SK-N-SH (cell line): ENCODE measurements around the gene IL16. TPM values are rescaled to one million over a fixed set of nuclear protein-coding genes. Genes with fewer than 3 reads are reported as not detected.

Experiments
- CTCF ChIA-PET: fragments of 300-600, 350-600 bp; formaldehyde crosslinking; extraction: SDS; loops from one replicate; lab custom pipeline; 2021; lab: Yijun Ruan, JAX
- POLR2A ChIA-PET: fragments of 350-600 bp; sonication (Branson Sonifier 250); formaldehyde crosslinking; extraction: SDS; loops from one replicate; lab custom pipeline; 2020; ENCODE audit warnings: antibody characterized with exemption, inconsistent platforms; lab: Yijun Ruan, JAX
- DNase-seq: peaks from one replicate; pipeline ENCODE4 v3.0.0; 2012
- H2AFZ ChIP-seq: fragments of 200-600 bp; sonication (generic); 2 replicates; pipeline ENCODE4 v1.8.1; 2016; ENCODE audit warnings: antibody characterized with exemption, mild to moderate bottlenecking, low read depth
- H3F3A ChIP-seq: fragments of 200-600 bp; sonication (generic); replicated peaks from 2 replicates; pipeline ENCODE3; 2016; ENCODE audit warnings: antibody characterized with exemption, mild to moderate bottlenecking; ENCODE audit not compliant: insufficient read depth
- H3K27ac ChIP-seq, 2 experiments: fragments of 200-500 bp in 1 of 2; fragments of 200-600 bp in 1 of 2; sonication (Bioruptor generic) in 1 of 2; sonication (generic), shearing (Covaris generic) in 1 of 2; 2 replicates each; pipeline versions ENCODE4 v1.5.1 to v1.6.1; 2014 to 2016; ENCODE audit warnings: low read depth in 2 of 2, inconsistent platforms in 1 of 2, low read length in 1 of 2, mild to moderate bottlenecking in 1 of 2, mixed read lengths in 1 of 2
- H3K27me3 ChIP-seq: fragments of 200-600 bp; sonication (generic), shearing (Covaris generic); 2 replicates; pipeline ENCODE4 v1.6.1; 2016; ENCODE audit warnings: mixed run types; ENCODE audit not compliant: insufficient read depth
- H3K36me3 ChIP-seq, 2 experiments: fragments of 200-500 bp in 1 of 2; fragments of 200-600 bp in 1 of 2; sonication (Bioruptor generic) in 1 of 2; sonication (generic) in 1 of 2; replicated peaks in 1 of 2; 2 replicates each; pipeline versions ENCODE3 to v1.5.1; 2014 to 2016; ENCODE audit warnings: low read length in 1 of 2, mild to moderate bottlenecking in 1 of 2; ENCODE audit not compliant: insufficient read depth in 2 of 2, control insufficient read depth in 1 of 2
- H3K4me1 ChIP-seq, 2 experiments: fragments of 200-500 bp in 1 of 2; fragments of 200-600 bp in 1 of 2; sonication (Bioruptor generic) in 1 of 2; sonication (generic), shearing (Covaris generic) in 1 of 2; 2 replicates each; pipeline versions ENCODE4 v1.5.1 to v1.6.1; 2014 to 2016; ENCODE audit warnings: low read depth in 1 of 2, low read length in 1 of 2, mixed run types in 1 of 2; ENCODE audit not compliant: insufficient read depth in 2 of 2, control insufficient read depth in 1 of 2
- H3K4me2 ChIP-seq: fragments of 200-600 bp; sonication (generic), shearing (Covaris generic); 2 replicates; pipeline ENCODE4 v1.6.1; 2017; ENCODE audit warnings: mixed run types
- H3K4me3 ChIP-seq, 2 experiments: fragments of 200-500 bp in 1 of 2; fragments of 200-600 bp in 1 of 2; sonication (Bioruptor generic) in 1 of 2; sonication (generic), shearing (Covaris generic) in 1 of 2; 2 replicates each; pipeline versions ENCODE4 v1.5.1 to v1.8.1; 2014 to 2016; ENCODE audit warnings: low read depth in 2 of 2, inconsistent platforms in 1 of 2, low read length in 1 of 2, mild to moderate bottlenecking in 1 of 2, mixed read lengths in 1 of 2, moderate library complexity in 1 of 2
- H3K79me2 ChIP-seq: fragments of 200-600 bp; sonication (generic); 2 replicates; pipeline ENCODE4 v1.8.1; 2017; ENCODE audit warnings: mild to moderate bottlenecking; ENCODE audit not compliant: insufficient read depth
- H3K9ac ChIP-seq: fragments of 200-600 bp; sonication (generic); 2 replicates; pipeline ENCODE4 v1.6.1; 2017; ENCODE audit warnings: mixed run types
- H3K9me2 ChIP-seq: fragments of 200-600 bp; sonication (generic); 2 replicates; pipeline ENCODE4 v1.6.1; 2017; ENCODE audit warnings: mixed run types
- H3K9me3 ChIP-seq: fragments of 200-600 bp; sonication (generic); 2 replicates; pipeline ENCODE4 v1.6.1; 2017; ENCODE audit warnings: mixed run types, mild to moderate bottlenecking, moderate library complexity
- H4K20me1 ChIP-seq: fragments of 200-600 bp; sonication (generic); 2 replicates; pipeline ENCODE4 v1.6.1; 2017; ENCODE audit warnings: mild to moderate bottlenecking, mixed run types; ENCODE audit not compliant: insufficient read depth
- CHD2 ChIP-seq: fragments of 150-350 bp; IDR thresholded peaks from 2 replicates; pipeline ENCODE4 v1.6.1; 2018; ENCODE audit warnings: low read length; ENCODE audit not compliant: partially characterized antibody
- EP300 ChIP-seq, 2 experiments: IDR thresholded peaks; 2 replicates each; pipeline versions ENCODE4 v1.4.0 to v1.6.1; 2012; ENCODE audit warnings: borderline replicate concordance in 1 of 2, low read depth in 1 of 2, low read length in 1 of 2
- EZH2phosphoT487 ChIP-seq: fragments of 200-600 bp; sonication (generic); IDR thresholded peaks from 2 replicates; pipeline ENCODE4 v1.6.1; 2017; ENCODE audit warnings: low read depth, mixed run types, mild to moderate bottlenecking, antibody characterized with exemption, moderate library complexity, borderline replicate concordance
- FOSL2 ChIP-seq: IDR thresholded peaks from 2 replicates; pipeline ENCODE4 v1.4.0; 2012; ENCODE audit warnings: low read depth, mild to moderate bottlenecking, moderate library complexity, borderline replicate concordance
- MEF2A ChIP-seq: IDR thresholded peaks from 2 replicates; pipeline ENCODE4 v1.4.0; 2012; ENCODE audit warnings: low read depth, borderline replicate concordance
- NRF1 ChIP-seq: IDR thresholded peaks from 2 replicates; pipeline ENCODE4 v1.6.1; 2012; ENCODE audit warnings: low read depth, mild to moderate bottlenecking, low read length
- SMC3 ChIP-seq: IDR thresholded peaks from 2 replicates; pipeline ENCODE4 v1.6.1; 2012; ENCODE audit warnings: low read depth, low read length, improper control_type of control experiment
- TAF1 ChIP-seq: IDR thresholded peaks from 2 replicates; pipeline ENCODE4 v1.6.1; 2012; ENCODE audit warnings: low read depth, mild to moderate bottlenecking, low read length, moderate library complexity, borderline replicate concordance
- TEAD4 ChIP-seq: IDR thresholded peaks from 2 replicates; pipeline ENCODE4 v1.4.0; 2012; ENCODE audit warnings: mild to moderate bottlenecking, borderline replicate concordance; ENCODE audit not compliant: insufficient read depth
- USF1 ChIP-seq: IDR thresholded peaks from 2 replicates; pipeline ENCODE4 v1.4.0; 2012; ENCODE audit warnings: low read depth, borderline replicate concordance
- USF2 ChIP-seq: fragments of 150-350 bp; IDR thresholded peaks from 2 replicates; pipeline ENCODE4 v1.6.1; 2017; ENCODE audit warnings: antibody characterized with exemption, low read length, low read depth, borderline replicate concordance
- WGBS: methylation state at CpG from one replicate; pipeline ENCODE4 v1.1.6; 2017; ENCODE audit warnings: low lambda C conversion rate; 5-methylcytosine and 5-hydroxymethylcytosine counted together
- polyA plus RNA-seq, 3 experiments: library from polyadenylated mRNA; depleted of rRNA; stranded (reverse); fragments of >200 nt; gene quantifications; 2 replicates each; pipeline ENCODE4 v1.2.3, GENCODE V29; 2012
- TF ChIP-seq, protein P1 (sequence below): IDR thresholded peaks from 2 replicates; pipeline ENCODE4 v1.4.0; 2012; ENCODE audit warnings: low read depth

IL16 gene
- polyA plus RNA-seq, 1 of the 3 experiments (the other 2 are of a cell fraction), result not detected

DNA sequence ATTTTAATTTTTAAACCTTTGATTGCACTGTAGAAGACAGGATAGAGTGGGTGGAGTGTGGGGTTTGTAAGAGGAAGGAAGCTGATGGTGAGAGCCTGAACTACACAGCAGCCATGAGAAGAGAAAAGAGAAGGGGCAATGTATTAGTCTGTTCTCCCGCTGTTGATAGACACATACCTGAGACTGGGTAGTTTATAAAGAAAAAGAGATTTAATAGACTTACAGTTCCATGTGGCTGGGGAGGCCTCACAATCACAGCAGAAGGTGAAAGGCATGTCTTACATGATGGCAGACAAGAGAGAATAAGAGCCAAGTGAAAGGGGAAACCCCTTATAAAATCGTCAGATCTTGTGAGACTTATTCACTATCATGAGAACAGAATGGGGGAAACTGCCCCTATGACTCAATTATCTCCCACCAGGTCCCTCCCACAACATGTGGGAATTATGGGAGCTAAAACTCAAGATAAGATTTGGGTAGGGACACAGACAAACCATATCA is 90.0 kb downstream of the IL16 start:
- H3K79me2 ChIP-seq, result no peaks in the 10 kb centered on the region
- no peaks in the 10 kb centered on the region for H3K36me3 ChIP-seq
- no peak overlapping the region for H3K9ac ChIP-seq
- DNase-seq, result no peak
- peaks cover 20% of the 10 kb centered on the region for H3K27me3 ChIP-seq
- H3K9me3 ChIP-seq, result no peaks in the 10 kb centered on the region
- H3K27ac ChIP-seq, result no peak overlapping the region
- no peak overlapping the region for H3K4me2 ChIP-seq
- ChIA-PET POLR2A (no interaction called here), CTCF (interaction anchor here (2.1 to 2.5 kb wide), 2 partner anchors 12 to 113 kb away, joined by 9 to 19 read pairs; no protein-coding TSS in a partner anchor)
- H4K20me1 ChIP-seq, result no peaks in the 10 kb centered on the region
- TF ChIP-seq, protein P1, sequence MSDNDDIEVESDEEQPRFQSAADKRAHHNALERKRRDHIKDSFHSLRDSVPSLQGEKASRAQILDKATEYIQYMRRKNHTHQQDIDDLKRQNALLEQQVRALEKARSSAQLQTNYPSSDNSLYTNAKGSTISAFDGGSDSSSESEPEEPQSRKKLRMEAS, result no peak
- H3F3A ChIP-seq, result no peaks in the 10 kb centered on the region
- H2AFZ ChIP-seq, result no peak overlapping the region
- H3K4me1 ChIP-seq, result no peaks in the 10 kb centered on the region
- no peak overlapping the region for H3K4me3 ChIP-seq
- no peaks in the 10 kb centered on the region for H3K9me2 ChIP-seq
- WGBS, result 53% methylated on average over 2 of the region's 2 CpGs

DNA sequence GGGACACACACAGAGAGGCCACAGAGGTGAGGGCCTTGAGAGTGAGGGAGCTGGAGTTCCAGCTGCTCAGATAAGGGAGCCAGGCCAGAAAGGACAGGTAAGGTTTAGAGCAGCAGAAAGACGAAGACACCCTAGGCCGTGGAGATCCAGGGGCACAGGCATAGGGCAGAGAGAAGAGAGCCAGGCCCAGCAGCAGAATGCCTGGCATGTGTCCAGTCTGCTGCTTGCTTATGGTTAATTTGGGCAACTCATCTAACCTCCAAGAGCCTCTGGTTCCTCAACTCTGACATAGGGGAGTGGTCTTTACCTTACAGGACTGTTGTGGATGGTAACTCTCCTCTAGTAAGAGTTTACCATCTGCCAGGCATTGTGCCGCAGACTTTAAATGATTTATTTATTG is 91.4 kb downstream of the IL16 start:
- H3K4me1 ChIP-seq, result no peaks in the 10 kb centered on the region
- no peak overlapping the region for H3K9ac ChIP-seq
- H3F3A ChIP-seq, result no peaks in the 10 kb centered on the region
- WGBS, result 55% methylated on average over 3 of the region's 3 CpGs
- H3K9me3 ChIP-seq, result no peaks in the 10 kb centered on the region
- H3K4me2 ChIP-seq, result no peak overlapping the region
- TF ChIP-seq USF2, result no peak
- no peak for TF ChIP-seq MEF2A
- no peak for TF ChIP-seq SMC3
- no peak for TF ChIP-seq EZH2phosphoT487
- no peak for TF ChIP-seq EP300 (IDR thresholded peaks at IDR 0.05; ENCODE audit: borderline replicate concordance in 1 of 2, low read depth in 1 of 2, low read length in 1 of 2)
- TF ChIP-seq TEAD4, result no peak
- TF ChIP-seq CHD2, result no peak
- no peak for TF ChIP-seq FOSL2
- TF ChIP-seq NRF1, result no peak
- no peak for TF ChIP-seq USF1
- no peak for TF ChIP-seq TAF1
- no peaks in the 10 kb centered on the region for H4K20me1 ChIP-seq
- POLR2A ChIA-PET, result no interaction called here
- no peaks in the 10 kb centered on the region for H3K79me2 ChIP-seq
- no peak overlapping the region for H3K27ac ChIP-seq
- CTCF ChIA-PET, result interaction anchor here (1.0 to 2.5 kb wide), 3 partner anchors 13 to 112 kb away, joined by 4 to 19 read pairs (median 9); no protein-coding TSS in a partner anchor
- no peak for DNase-seq
- peaks cover 12% of the 10 kb centered on the region for H3K27me3 ChIP-seq
- H2AFZ ChIP-seq, result no peak overlapping the region
- H3K9me2 ChIP-seq, result no peaks in the 10 kb centered on the region
- H3K4me3 ChIP-seq, result no peak overlapping the region
- no peaks in the 10 kb centered on the region for H3K36me3 ChIP-seq
